ENCODE results near the gene ADNP. TPM values are rescaled to one million over a fixed set of nuclear protein-coding genes. Genes with fewer than 3 reads are reported as not detected.

The ADNP gene
- polyA plus RNA-seq, 2 of the 4 experiments (the other 2 are of a cell fraction): 36.7 to 37.2 TPM

DNA sequence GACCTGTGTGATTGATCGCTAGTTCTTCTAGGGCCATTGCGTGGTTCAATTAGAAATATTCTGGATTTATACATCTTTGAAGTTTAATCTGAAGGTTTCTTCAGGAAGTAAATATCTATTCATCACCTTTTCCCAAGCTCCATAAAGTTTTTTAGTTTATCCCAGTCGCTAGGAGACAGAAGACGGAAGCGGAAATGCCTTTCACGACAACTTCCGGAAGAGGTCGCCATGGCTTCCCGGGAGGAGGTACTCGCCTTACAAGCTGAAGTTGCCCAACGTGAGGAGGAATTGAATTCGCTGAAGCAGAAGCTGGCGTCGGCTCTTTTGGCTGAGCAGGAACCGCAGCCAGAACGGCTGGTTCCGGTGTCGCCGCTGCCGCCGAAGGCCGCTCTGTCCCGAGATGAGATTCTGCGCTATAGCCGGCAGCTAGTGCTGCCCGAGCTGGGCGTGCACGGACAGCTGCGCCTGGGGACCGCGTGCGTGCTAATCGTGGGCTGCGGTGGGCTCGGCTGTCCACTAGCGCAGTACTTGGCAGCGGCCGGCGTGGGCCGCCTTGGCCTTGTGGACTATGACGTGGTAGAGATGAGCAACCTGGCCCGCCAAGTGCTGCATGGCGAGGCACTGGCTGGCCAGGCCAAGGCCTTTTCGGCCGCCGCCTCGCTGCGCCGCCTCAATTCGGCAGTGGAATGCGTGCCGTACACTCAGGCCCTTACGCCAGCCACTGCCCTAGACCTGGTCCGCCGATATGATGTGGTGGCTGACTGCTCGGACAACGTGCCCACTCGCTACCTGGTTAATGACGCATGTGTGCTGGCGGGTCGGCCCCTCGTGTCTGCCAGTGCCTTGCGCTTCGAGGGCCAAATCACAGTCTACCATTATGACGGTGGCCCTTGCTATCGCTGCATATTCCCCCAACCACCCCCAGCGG is 27.6 kb upstream of the ADNP start, which contains the start of gene MOCS3 (continued):
- TF ChIP-seq, protein P1, sequence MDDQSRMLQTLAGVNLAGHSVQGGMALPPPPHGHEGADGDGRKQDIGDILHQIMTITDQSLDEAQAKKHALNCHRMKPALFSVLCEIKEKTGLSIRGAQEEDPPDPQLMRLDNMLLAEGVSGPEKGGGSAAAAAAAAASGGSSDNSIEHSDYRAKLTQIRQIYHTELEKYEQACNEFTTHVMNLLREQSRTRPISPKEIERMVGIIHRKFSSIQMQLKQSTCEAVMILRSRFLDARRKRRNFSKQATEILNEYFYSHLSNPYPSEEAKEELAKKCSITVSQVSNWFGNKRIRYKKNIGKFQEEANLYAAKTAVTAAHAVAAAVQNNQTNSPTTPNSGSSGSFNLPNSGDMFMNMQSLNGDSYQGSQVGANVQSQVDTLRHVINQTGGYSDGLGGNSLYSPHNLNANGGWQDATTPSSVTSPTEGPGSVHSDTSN (IDR thresholded peaks at IDR 0.05): no peak
- TF ChIP-seq EP300 (IDR thresholded peaks at IDR 0.05) (no peak), CTCF (IDR thresholded peaks at IDR 0.05) (no peak), CBX2 (IDR thresholded peaks at IDR 0.05; ENCODE audit: borderline replicate concordance, low read depth) (no peak), FOSL2 (IDR thresholded peaks at IDR 0.05) (no peak), FOSL2 (CRISPR knock-in tag; IDR thresholded peaks at IDR 0.05) (no peak), KDM1A (IDR thresholded peaks at IDR 0.05; ENCODE audit: low read depth) (no peak), MAFK (IDR thresholded peaks at IDR 0.05; ENCODE audit: partially characterized antibody) (no peak), CHD2 (IDR thresholded peaks at IDR 0.05; ENCODE audit: low read length, partially characterized antibody) (no peak), CEBPB (IDR thresholded peaks at IDR 0.05) (no peak), KDM5A (IDR thresholded peaks at IDR 0.05) (peak; percentile 84), MYC (IDR thresholded peaks at IDR 0.05; ENCODE audit: borderline replicate concordance, low read length) (peak; percentile 87), RARB (CRISPR knock-in tag; IDR thresholded peaks at IDR 0.05) (no peak), HOXA7 (CRISPR knock-in tag; IDR thresholded peaks at IDR 0.05) (no peak), NPAS2 (CRISPR knock-in tag; IDR thresholded peaks at IDR 0.05; ENCODE audit: borderline replicate concordance) (no peak), GATA3 (IDR thresholded peaks at IDR 0.05; ENCODE audit: borderline replicate concordance) (0 out of 2 replicates have a peak, but pooled peaks have one; percentile 50), HOXB13 (CRISPR knock-in tag; IDR thresholded peaks at IDR 0.05; ENCODE audit: low read depth) (no peak), POLR2A (IDR thresholded peaks at IDR 0.05; ENCODE audit: low read length) (no peak), TP53 (CRISPR knock-in tag; IDR thresholded peaks at IDR 0.05) (no peak), RFX5 (IDR thresholded peaks at IDR 0.05) (no peak), ZC3H11A (IDR thresholded peaks at IDR 0.05) (no peak), EHF (CRISPR knock-in tag; IDR thresholded peaks at IDR 0.05) (no peak), EHMT2 (IDR thresholded peaks at IDR 0.05; ENCODE audit: low read depth) (no peak), E2F6 (IDR thresholded peaks at IDR 0.05; ENCODE audit: borderline replicate concordance, low read depth) (peak; percentile 39; the same call in 1 of the 2 replicates), RNF2 (IDR thresholded peaks at IDR 0.05; ENCODE audit: borderline replicate concordance, low read depth) (no peak), NFE2L2 (conservative IDR thresholded peaks at IDR 0.05; ENCODE audit: low read length) (0 out of 2 replicates have a peak, but pooled peaks have one; percentile 4), BCL3 (IDR thresholded peaks at IDR 0.05) (no peak), FOXS1 (CRISPR knock-in tag; IDR thresholded peaks at IDR 0.05) (no peak)
- TF ChIP-seq, protein P2, sequence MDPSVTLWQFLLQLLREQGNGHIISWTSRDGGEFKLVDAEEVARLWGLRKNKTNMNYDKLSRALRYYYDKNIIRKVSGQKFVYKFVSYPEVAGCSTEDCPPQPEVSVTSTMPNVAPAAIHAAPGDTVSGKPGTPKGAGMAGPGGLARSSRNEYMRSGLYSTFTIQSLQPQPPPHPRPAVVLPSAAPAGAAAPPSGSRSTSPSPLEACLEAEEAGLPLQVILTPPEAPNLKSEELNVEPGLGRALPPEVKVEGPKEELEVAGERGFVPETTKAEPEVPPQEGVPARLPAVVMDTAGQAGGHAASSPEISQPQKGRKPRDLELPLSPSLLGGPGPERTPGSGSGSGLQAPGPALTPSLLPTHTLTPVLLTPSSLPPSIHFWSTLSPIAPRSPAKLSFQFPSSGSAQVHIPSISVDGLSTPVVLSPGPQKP (IDR thresholded peaks at IDR 0.05; ENCODE audit: low read depth, low read length): no peak
- TF ChIP-seq, protein P3, sequence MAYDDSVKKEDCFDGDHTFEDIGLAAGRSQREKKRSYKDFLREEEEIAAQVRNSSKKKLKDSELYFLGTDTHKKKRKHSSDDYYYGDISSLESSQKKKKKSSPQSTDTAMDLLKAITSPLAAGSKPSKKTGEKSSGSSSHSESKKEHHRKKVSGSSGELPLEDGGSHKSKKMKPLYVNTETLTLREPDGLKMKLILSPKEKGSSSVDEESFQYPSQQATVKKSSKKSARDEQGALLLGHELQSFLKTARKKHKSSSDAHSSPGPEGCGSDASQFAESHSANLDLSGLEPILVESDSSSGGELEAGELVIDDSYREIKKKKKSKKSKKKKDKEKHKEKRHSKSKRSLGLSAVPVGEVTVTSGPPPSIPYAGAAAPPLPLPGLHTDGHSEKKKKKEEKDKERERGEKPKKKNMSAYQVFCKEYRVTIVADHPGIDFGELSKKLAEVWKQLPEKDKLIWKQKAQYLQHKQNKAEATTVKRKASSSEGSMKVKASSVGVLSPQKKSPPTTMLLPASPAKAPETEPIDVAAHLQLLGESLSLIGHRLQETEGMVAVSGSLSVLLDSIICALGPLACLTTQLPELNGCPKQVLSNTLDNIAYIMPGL (CRISPR knock-in tag; IDR thresholded peaks at IDR 0.05; ENCODE audit: borderline replicate concordance): no peak; the same call in 1 of the 2 replicates
- TF ChIP-seq, protein P4, sequence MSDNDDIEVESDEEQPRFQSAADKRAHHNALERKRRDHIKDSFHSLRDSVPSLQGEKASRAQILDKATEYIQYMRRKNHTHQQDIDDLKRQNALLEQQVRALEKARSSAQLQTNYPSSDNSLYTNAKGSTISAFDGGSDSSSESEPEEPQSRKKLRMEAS (IDR thresholded peaks at IDR 0.05): peak; percentile 85
